Neural progenitor cell (in vitro differentiated cells): ENCODE data around the gene SMIM22. TPM values are rescaled to one million over a fixed set of nuclear protein-coding genes. Genes with fewer than 3 reads are reported as not detected.

Source experiments
- DNase-seq: peaks from one replicate; pipeline ENCODE4 v3.0.0-alpha.2; 2016; ENCODE audit warnings: low spot score
- H2AFZ ChIP-seq: fragments of 200-600 bp; sonication (generic); replicated peaks from 2 replicates; pipeline ENCODE4 v1.6.1; 2016; ENCODE audit warnings: antibody characterized with exemption
- H3F3A ChIP-seq: fragments of 200-600 bp; sonication (generic); 2 replicates; pipeline ENCODE4 v1.6.1; 2016; ENCODE audit warnings: antibody characterized with exemption, low read depth
- H3K27ac ChIP-seq: fragments of 200-600 bp; sonication (generic); 2 replicates; pipeline ENCODE4 v1.5.1; 2016; ENCODE audit warnings: mild to moderate bottlenecking
- H3K27me3 ChIP-seq: fragments of 200-600 bp; sonication (generic); 2 replicates; pipeline ENCODE4 v1.6.1; 2016; ENCODE audit warnings: mild to moderate bottlenecking, moderate library complexity
- H3K36me3 ChIP-seq: fragments of 200-600 bp; sonication (generic); 2 replicates; pipeline ENCODE4 v1.5.1; 2016
- H3K4me1 ChIP-seq: fragments of 200-600 bp; sonication (generic); 2 replicates; pipeline ENCODE4 v1.6.1; 2016; ENCODE audit warnings: mixed run types
- H3K4me2 ChIP-seq: fragments of 200-600 bp; sonication (generic); 2 replicates; pipeline ENCODE4 v1.6.1; 2016
- H3K4me3 ChIP-seq: fragments of 200-600 bp; sonication (generic); 2 replicates; pipeline ENCODE4 v1.5.1; 2016
- H3K79me2 ChIP-seq: fragments of 200-600 bp; sonication (generic); 2 replicates; pipeline ENCODE4 v1.6.1; 2016; ENCODE audit warnings: low read depth
- H3K9ac ChIP-seq: fragments of 200-600 bp; sonication (generic); 2 replicates; pipeline ENCODE4 v1.6.1; 2016
- H3K9me3 ChIP-seq: fragments of 200-600 bp; sonication (generic); 2 replicates; pipeline ENCODE4 v1.5.1; 2016; ENCODE audit warnings: low read depth
- H4K20me1 ChIP-seq: fragments of 200-600 bp; sonication (generic); 2 replicates; pipeline ENCODE4 v1.6.1; 2016; ENCODE audit warnings: low read depth
- H3K27ac Mint-ChIP-seq: 3 replicates; pipeline ENCODE4 v1.8.0; 2021; ENCODE audit warnings: mixed read lengths
- H3K27me3 Mint-ChIP-seq: 2 replicates; pipeline ENCODE4 v1.8.0; 2022; ENCODE audit warnings: low read depth, mild to moderate bottlenecking, inconsistent platforms, moderate library complexity, mixed read lengths; ENCODE audit not compliant: insufficient read depth
- H3K36me3 Mint-ChIP-seq: 3 replicates; pipeline ENCODE4 v1.8.0; 2021; ENCODE audit warnings: mixed read lengths
- H3K4me1 Mint-ChIP-seq: 3 replicates; pipeline ENCODE4 v1.8.0; 2021; ENCODE audit warnings: mixed read lengths
- H3K4me3 Mint-ChIP-seq: 3 replicates; pipeline ENCODE4 v1.8.0; 2021; ENCODE audit warnings: mild to moderate bottlenecking, moderate library complexity, mixed read lengths
- H3K9me3 Mint-ChIP-seq: 3 replicates; pipeline ENCODE4 v1.8.0; 2020; ENCODE audit warnings: mixed read lengths
- CTCF ChIP-seq: fragments of 200-600 bp; sonication (generic); IDR thresholded peaks from 2 replicates; pipeline ENCODE4 v1.5.1; 2017; ENCODE audit warnings: antibody characterized with exemption, mild to moderate bottlenecking
- EZH2 ChIP-seq: fragments of 200-600 bp; sonication (generic); IDR thresholded peaks from 2 replicates; pipeline ENCODE4 v1.6.1; 2017; ENCODE audit warnings: antibody characterized with exemption, mild to moderate bottlenecking, moderate library complexity
- EZH2phosphoT487 ChIP-seq: fragments of 200-600 bp; sonication (generic); IDR thresholded peaks from 2 replicates; pipeline ENCODE4 v1.6.1; 2017; ENCODE audit warnings: antibody characterized with exemption
- total RNA-seq: library from RNA; depleted of rRNA; stranded (reverse); fragments of >200 nt; gene quantifications from 2 replicates; pipeline ENCODE4 v1.2.3, GENCODE V29; 2015; ENCODE audit warnings: low replicate concordance

The SMIM22 gene
- total RNA-seq, 1 donor from 2014 or later, result not detected

GRCh38 chr16:4750896-4751295 is 44.3 kb upstream of the SMIM22 start:
- Mint-ChIP-seq H3K9me3 (peaks cover 5% of the 10 kb centered on the region), H3K4me3 (no peak overlapping the region), H3K27me3 (peaks cover 9% of the 10 kb centered on the region), H3K27ac (no peak overlapping the region), H3K4me1 (peaks cover 2% of the 10 kb centered on the region), H3K36me3 (peaks cover 15% of the 10 kb centered on the region)
- Histone ChIP-seq H3K27ac (no peak overlapping the region), H4K20me1 (no peaks in the 10 kb centered on the region), H3K36me3 (peaks cover 7% of the 10 kb centered on the region), H3K4me1 (peaks cover 20% of the 10 kb centered on the region), H3K4me3 (no peak overlapping the region), H3K9me3 (no peaks in the 10 kb centered on the region), H3K9ac (no peak overlapping the region), H2AFZ (no peak overlapping the region), H3K4me2 (no peak overlapping the region), H3F3A (peaks cover 18% of the 10 kb centered on the region), H3K27me3 (no peaks in the 10 kb centered on the region), H3K79me2 (peaks cover 5% of the 10 kb centered on the region)
- no peak for TF ChIP-seq CTCF
- TF ChIP-seq EZH2phosphoT487, result no peak
- TF ChIP-seq EZH2, result no peak
- no peak for DNase-seq

- peaks cover 7% of the 10 kb centered on the region for H3K79me2 ChIP-seq
- H3K36me3 ChIP-seq, result peaks cover 7% of the 10 kb centered on the region
- no peaks in the 10 kb centered on the region for H3K27me3 ChIP-seq
- Mint-ChIP-seq H3K4me1 (no peaks in the 10 kb centered on the region), H3K27ac (no peak overlapping the region), H3K9me3 (peaks cover 6% of the 10 kb centered on the region), H3K36me3 (peaks cover 19% of the 10 kb centered on the region), H3K27me3 (peaks cover 10% of the 10 kb centered on the region), H3K4me3 (no peak overlapping the region)
- H3K27ac ChIP-seq, result no peak overlapping the region
- H3K4me2 ChIP-seq, result no peak overlapping the region
- no peak overlapping the region for H3K4me3 ChIP-seq
- H3K4me1 ChIP-seq, result peaks cover 8% of the 10 kb centered on the region
- H4K20me1 ChIP-seq, result no peaks in the 10 kb centered on the region
- H3K9ac ChIP-seq, result no peak overlapping the region
- peaks cover 10% of the 10 kb centered on the region for H3F3A ChIP-seq
- no peaks in the 10 kb centered on the region for H3K9me3 ChIP-seq
- H2AFZ ChIP-seq, result no peak overlapping the region
- TF ChIP-seq CTCF (no peak), EZH2 (no peak), EZH2phosphoT487 (no peak)
- DNase-seq, result no peak
These were observed 42.6 kb upstream of the SMIM22 start for GRCh38 chr16:4752351-4753100.

- no peak for DNase-seq
- Histone ChIP-seq H3K27ac (no peak overlapping the region), H3K4me2 (no peak overlapping the region), H3K27me3 (no peaks in the 10 kb centered on the region), H3K4me3 (no peak overlapping the region), H3K79me2 (peaks cover 7% of the 10 kb centered on the region), H3F3A (peaks cover 3% of the 10 kb centered on the region), H2AFZ (no peak overlapping the region), H3K9ac (no peak overlapping the region), H4K20me1 (no peaks in the 10 kb centered on the region), H3K9me3 (no peaks in the 10 kb centered on the region), H3K36me3 (peaks cover 7% of the 10 kb centered on the region), H3K4me1 (peaks cover 4% of the 10 kb centered on the region)
- Mint-ChIP-seq H3K4me1 (no peaks in the 10 kb centered on the region), H3K27me3 (peaks cover 8% of the 10 kb centered on the region), H3K9me3 (peaks cover 6% of the 10 kb centered on the region), H3K36me3 (peaks cover 19% of the 10 kb centered on the region), H3K27ac (no peak overlapping the region), H3K4me3 (no peak overlapping the region)
- TF ChIP-seq EZH2phosphoT487, result no peak
- no peak for TF ChIP-seq CTCF
- TF ChIP-seq EZH2, result no peak
These were observed 41.9 kb upstream of the SMIM22 start for GRCh38 chr16:4753227-4753626.
